Calu3 (cell line): ENCODE results near the gene PDE4B. TPM values are rescaled to one million over a fixed set of nuclear protein-coding genes. Genes with fewer than 3 reads are reported as not detected.

Experiments used
- BruUV-seq: library from RNA; stranded (reverse); fragments of 400-500 nt; replicated peaks from 2 replicates; lab custom pipeline; 2021; lab: Mats Ljungman, UMichigan
- CTCF ChIA-PET: fragments of 300-600 bp; sonication (Branson Sonifier 250); formaldehyde crosslinking; loops from one replicate; lab custom pipeline; 2022; ENCODE audit warnings: antibody characterized with exemption; lab: Charles Lee
- DNase-seq: peaks from one replicate; pipeline ENCODE4 v3.0.0; 2022
- H3K27ac Mint-ChIP-seq: one replicate; pipeline ENCODE4 v1.8.0; 2022; ENCODE audit warnings: mixed read lengths; ENCODE audit not compliant: unreplicated experiment
- H3K27me3 Mint-ChIP-seq: one replicate; pipeline ENCODE4 v1.8.0; 2022; ENCODE audit warnings: mixed read lengths; ENCODE audit not compliant: unreplicated experiment
- H3K36me3 Mint-ChIP-seq: one replicate; pipeline ENCODE4 v1.8.0; 2022; ENCODE audit warnings: mild to moderate bottlenecking, moderate library complexity, mixed read lengths; ENCODE audit not compliant: insufficient read depth, unreplicated experiment
- H3K4me1 Mint-ChIP-seq: one replicate; pipeline ENCODE4 v1.8.0; 2022; ENCODE audit warnings: mild to moderate bottlenecking, low read depth, mixed read lengths; ENCODE audit not compliant: unreplicated experiment
- H3K4me3 Mint-ChIP-seq: one replicate; pipeline ENCODE4 v1.8.0; 2022; ENCODE audit warnings: mild to moderate bottlenecking, low read depth, moderate library complexity, mixed read lengths; ENCODE audit not compliant: unreplicated experiment
- H3K9me3 Mint-ChIP-seq: one replicate; pipeline ENCODE4 v1.8.0; 2022; ENCODE audit warnings: low read depth, mixed read lengths; ENCODE audit not compliant: unreplicated experiment
- intact Hi-C: fragments of 100-400 bp; cut with micrococcal nuclease; formaldehyde crosslinking; loops from one replicate; pipeline ENCODE4 v1.10.0; 2022; ENCODE audit not compliant: unreplicated experiment
- total RNA-seq: library from RNA; stranded (reverse); gene quantifications from 2 replicates; pipeline ENCODE4 v1.2.3, GENCODE V29; 2022
- TF ChIP-seq, protein P1 (sequence below): fragments of 200-600 bp; IDR thresholded peaks from one replicate; pipeline ENCODE4 v1.8.0; 2022; ENCODE audit warnings: antibody characterized with exemption; ENCODE audit not compliant: unreplicated experiment

Gene PDE4B
- total RNA-seq, 1 experiment from 2014 or later, result 2.9 TPM

DNA sequence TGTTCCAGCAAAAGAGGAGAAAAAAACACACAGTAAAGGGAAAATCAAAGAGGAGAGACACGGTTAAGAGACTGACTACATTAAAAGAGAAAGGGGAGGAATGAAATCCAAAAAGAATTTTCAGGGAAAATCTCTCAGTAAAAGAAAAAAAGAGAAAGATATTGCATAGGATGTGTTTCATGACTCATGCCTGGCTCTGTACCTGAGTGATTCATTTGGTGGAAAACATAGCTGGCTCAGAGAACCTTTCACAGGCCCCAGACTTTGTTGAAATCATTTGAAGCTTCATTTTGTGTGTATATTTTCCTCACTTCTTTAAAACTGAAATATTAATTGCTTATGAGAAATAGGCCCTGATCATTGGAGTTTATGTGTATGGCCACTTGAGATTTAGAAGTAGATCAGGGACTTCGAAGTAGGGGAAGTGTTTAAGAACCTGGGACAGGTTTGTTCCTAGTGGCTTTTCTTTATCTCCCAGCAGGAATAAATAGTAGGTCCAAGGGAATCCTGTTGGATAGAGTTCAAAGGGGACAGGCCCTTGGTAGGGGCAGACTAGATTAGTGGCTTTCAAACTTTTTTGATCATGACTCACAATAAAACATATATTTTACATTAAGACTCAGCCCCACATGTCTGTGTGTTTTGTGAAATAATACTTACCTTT, 502.1 kb downstream of the PDE4B start:
- peak overlapping the region; percentile 97 for H3K27ac Mint-ChIP-seq
- no peaks in the 10 kb centered on the region for H3K27me3 Mint-ChIP-seq
- TF ChIP-seq, protein P1, sequence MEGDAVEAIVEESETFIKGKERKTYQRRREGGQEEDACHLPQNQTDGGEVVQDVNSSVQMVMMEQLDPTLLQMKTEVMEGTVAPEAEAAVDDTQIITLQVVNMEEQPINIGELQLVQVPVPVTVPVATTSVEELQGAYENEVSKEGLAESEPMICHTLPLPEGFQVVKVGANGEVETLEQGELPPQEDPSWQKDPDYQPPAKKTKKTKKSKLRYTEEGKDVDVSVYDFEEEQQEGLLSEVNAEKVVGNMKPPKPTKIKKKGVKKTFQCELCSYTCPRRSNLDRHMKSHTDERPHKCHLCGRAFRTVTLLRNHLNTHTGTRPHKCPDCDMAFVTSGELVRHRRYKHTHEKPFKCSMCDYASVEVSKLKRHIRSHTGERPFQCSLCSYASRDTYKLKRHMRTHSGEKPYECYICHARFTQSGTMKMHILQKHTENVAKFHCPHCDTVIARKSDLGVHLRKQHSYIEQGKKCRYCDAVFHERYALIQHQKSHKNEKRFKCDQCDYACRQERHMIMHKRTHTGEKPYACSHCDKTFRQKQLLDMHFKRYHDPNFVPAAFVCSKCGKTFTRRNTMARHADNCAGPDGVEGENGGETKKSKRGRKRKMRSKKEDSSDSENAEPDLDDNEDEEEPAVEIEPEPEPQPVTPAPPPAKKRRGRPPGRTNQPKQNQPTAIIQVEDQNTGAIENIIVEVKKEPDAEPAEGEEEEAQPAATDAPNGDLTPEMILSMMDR, result no peak
- no peak overlapping the region for H3K4me3 Mint-ChIP-seq
- H3K36me3 Mint-ChIP-seq, result peaks cover 4% of the 10 kb centered on the region
- peak; percentile 19 for DNase-seq
- intact Hi-C loops, result no loop called here
- no TSS peak for BruUV-seq
- H3K9me3 Mint-ChIP-seq, result no peaks in the 10 kb centered on the region
- H3K4me1 Mint-ChIP-seq, result peaks cover 40% of the 10 kb centered on the region
- CTCF ChIA-PET, result interaction anchor here (0.8 to 1.5 kb wide), 3 partner anchors 8 to 17 kb away, joined by 3 to 5 read pairs (median 4); no protein-coding TSS in a partner anchor

DNA sequence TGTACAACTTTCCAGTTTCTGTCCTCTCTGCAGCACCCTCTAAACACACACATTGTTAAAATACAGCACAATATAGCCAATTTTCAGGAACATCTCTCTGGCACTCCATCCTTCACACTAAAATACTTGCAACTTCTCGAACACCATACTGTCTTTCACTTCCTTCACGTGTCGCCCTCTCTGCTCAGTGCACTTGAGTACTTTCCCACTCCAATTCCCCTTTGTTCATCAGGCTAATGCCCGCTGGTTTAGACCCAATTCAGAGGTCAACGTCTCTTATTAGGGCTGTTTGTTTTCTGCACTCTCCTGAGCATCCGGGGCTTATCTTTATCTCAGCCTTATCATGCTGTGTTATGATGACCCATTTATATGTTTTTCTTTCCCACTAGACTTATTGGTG, 503.1 kb downstream of the PDE4B start:
- peak overlapping the region; percentile 97 for H3K27ac Mint-ChIP-seq
- CTCF ChIA-PET, result interaction anchor here (1.5 kb wide), 1 partner anchor 16 kb away, joined by 3 read pairs; no protein-coding TSS in a partner anchor
- intact Hi-C loops, result no loop called here

DNA sequence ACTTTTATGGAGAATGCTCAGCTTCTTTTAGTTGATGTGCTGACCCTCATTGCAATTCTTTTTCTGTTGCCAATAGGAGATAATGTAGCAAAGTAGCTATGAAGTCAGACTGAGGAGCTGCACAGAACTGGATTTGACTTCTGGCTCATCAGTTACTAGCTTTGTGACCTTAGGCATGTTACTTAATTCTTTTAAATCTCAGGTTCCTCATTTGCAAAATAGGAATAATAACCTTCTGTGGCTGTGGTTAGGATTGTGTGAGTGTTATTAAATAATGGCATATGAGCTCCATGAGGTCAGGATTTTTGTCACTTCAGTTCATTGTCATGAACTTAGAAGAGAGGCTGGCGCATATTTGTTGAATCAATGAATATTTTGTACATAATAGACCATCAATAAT, 503.7 kb downstream of the PDE4B start:
- no peaks in the 10 kb centered on the region for H3K9me3 Mint-ChIP-seq
- no peak overlapping the region for H3K4me3 Mint-ChIP-seq
- CTCF ChIA-PET, result interaction anchor here (0.7 kb wide), 1 partner anchor 140 kb away, joined by 3 read pairs; no protein-coding TSS in a partner anchor
- peaks cover 47% of the 10 kb centered on the region for H3K4me1 Mint-ChIP-seq
- BruUV-seq, result no TSS peak
- H3K27ac Mint-ChIP-seq, result peak overlapping the region; percentile 97
- H3K27me3 Mint-ChIP-seq, result no peaks in the 10 kb centered on the region
- intact Hi-C loops, result no loop called here
- DNase-seq, result no peak
- TF ChIP-seq, protein P1, result no peak
- H3K36me3 Mint-ChIP-seq, result peaks cover 4% of the 10 kb centered on the region

More for the DNA sequence above, 503.1 kb downstream of the PDE4B start:
- H3K9me3 Mint-ChIP-seq, result no peaks in the 10 kb centered on the region
- BruUV-seq, result no TSS peak
- H3K27me3 Mint-ChIP-seq, result no peaks in the 10 kb centered on the region
- H3K4me1 Mint-ChIP-seq, result peaks cover 41% of the 10 kb centered on the region
- DNase-seq, result no peak
- H3K4me3 Mint-ChIP-seq, result no peak overlapping the region
- TF ChIP-seq, protein P1, result no peak
- H3K36me3 Mint-ChIP-seq, result peaks cover 4% of the 10 kb centered on the region

DNA sequence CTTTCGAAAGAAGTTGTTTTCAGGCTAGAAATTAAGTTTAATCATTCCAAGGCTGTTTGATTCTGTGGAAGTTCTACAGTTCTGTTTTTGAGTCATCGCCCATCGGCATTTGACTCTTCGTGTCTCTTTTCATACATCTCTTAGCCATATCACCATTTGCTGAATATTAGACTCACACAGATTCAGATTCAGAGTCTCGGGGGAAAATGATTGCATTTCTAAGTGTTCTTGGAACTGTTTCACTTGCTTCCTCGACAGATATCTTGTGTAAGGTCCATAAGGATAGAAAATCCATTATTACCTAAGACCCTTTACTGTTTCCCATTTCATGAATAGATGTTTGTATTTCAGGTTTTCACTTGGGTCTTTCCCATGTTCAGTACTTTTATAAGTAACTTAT, 504.3 kb downstream of the PDE4B start:
- no peak for DNase-seq
- Mint-ChIP-seq H3K27ac (peak overlapping the region; percentile 97), H3K9me3 (no peaks in the 10 kb centered on the region), H3K4me1 (peaks cover 48% of the 10 kb centered on the region), H3K4me3 (no peak overlapping the region), H3K27me3 (no peaks in the 10 kb centered on the region), H3K36me3 (peaks cover 4% of the 10 kb centered on the region)
- intact Hi-C loops, result no loop called here
- TF ChIP-seq, protein P1, result no peak
- BruUV-seq, result no TSS peak
- CTCF ChIA-PET, result interaction anchor here (0.7 kb wide), 1 partner anchor 139 kb away, joined by 3 read pairs; no protein-coding TSS in a partner anchor
